Keratinocyte (primary cell): ENCODE results near the gene SOD1. TPM values are rescaled to one million over a fixed set of nuclear protein-coding genes. Genes with fewer than 3 reads are reported as not detected.

Source experiments
- DNase-seq: peaks from one replicate; pipeline ENCODE4 v3.0.0-alpha.2; 2011; ENCODE audit warnings: low read depth, missing footprints, low spot score
- FAIRE-seq: peaks from 2 replicates; lab custom pipeline; 2011; peaks lifted over from hg19 to GRCh38; lab: Jason Lieb, UNC
- H2AFZ ChIP-seq: 2 replicates; pipeline ENCODE4 v1.6.0; 2012; ENCODE audit warnings: low read length, control low read depth, inconsistent platforms; ENCODE audit not compliant: control insufficient read depth
- H3K27ac ChIP-seq: 2 replicates; pipeline ENCODE4 v1.5.1; 2011; ENCODE audit warnings: low read length; ENCODE audit not compliant: control insufficient read depth, insufficient read depth
- H3K27me3 ChIP-seq: 3 replicates; pipeline ENCODE4 v1.6.0; 2011; ENCODE audit warnings: low read length; ENCODE audit not compliant: control insufficient read depth, insufficient read depth; ENCODE audit errors: extremely low read depth
- H3K36me3 ChIP-seq, 2 experiments: 2 replicates in 1 of 2; 3 replicates in 1 of 2; pipeline ENCODE4 v1.5.1; 2011; ENCODE audit warnings: low read length in 2 of 2, mild to moderate bottlenecking in 1 of 2; ENCODE audit not compliant: control insufficient read depth in 2 of 2, insufficient read depth in 2 of 2; ENCODE audit errors: extremely low read depth in 1 of 2
- H3K4me1 ChIP-seq: 3 replicates; pipeline ENCODE4 v1.5.1; 2011; ENCODE audit warnings: low read length; ENCODE audit not compliant: control insufficient read depth, insufficient read depth; ENCODE audit errors: extremely low read depth
- H3K4me2 ChIP-seq: 3 replicates; pipeline ENCODE4 v1.6.0; 2011; ENCODE audit warnings: low read depth, low read length; ENCODE audit not compliant: control insufficient read depth, insufficient read depth; ENCODE audit errors: extremely low read depth
- H3K4me3 ChIP-seq, 3 experiments: fragments of 200-600 bp in 1 of 3; sonication (generic) in 1 of 3; 2 replicates in 2 of 3; 3 replicates in 1 of 3; pipeline ENCODE4 v1.5.1; 2011 to 2016; ENCODE audit warnings: low read length in 3 of 3, mild to moderate bottlenecking in 3 of 3, control low read depth in 2 of 3, inconsistent platforms in 1 of 3, low read depth in 1 of 3, mixed read lengths in 1 of 3, mixed run types in 1 of 3, moderate library complexity in 1 of 3; ENCODE audit not compliant: control insufficient read depth in 2 of 3, insufficient read depth in 2 of 3; ENCODE audit errors: extremely low read depth in 1 of 3
- H3K79me2 ChIP-seq: 2 replicates; pipeline ENCODE4 v1.6.0; 2012; ENCODE audit warnings: low read length; ENCODE audit not compliant: control insufficient read depth, insufficient read depth
- H3K9ac ChIP-seq: 3 replicates; pipeline ENCODE4 v1.6.0; 2011; ENCODE audit warnings: low read length; ENCODE audit not compliant: control insufficient read depth, insufficient read depth; ENCODE audit errors: extremely low read depth
- H3K9me1 ChIP-seq: 3 replicates; pipeline ENCODE4 v1.6.0; 2011; ENCODE audit warnings: low read length; ENCODE audit not compliant: control insufficient read depth, insufficient read depth; ENCODE audit errors: extremely low read depth
- H3K9me3 ChIP-seq: 2 replicates; pipeline ENCODE4 v1.5.1; 2012; ENCODE audit warnings: low read depth, low read length; ENCODE audit not compliant: control insufficient read depth
- H4K20me1 ChIP-seq: 3 replicates; pipeline ENCODE4 v1.6.0; 2011; ENCODE audit warnings: low read length; ENCODE audit not compliant: control insufficient read depth, insufficient read depth; ENCODE audit errors: extremely low read depth
- CTCF ChIP-seq, 3 experiments: IDR thresholded peaks in 1 of 3; conservative IDR thresholded peaks in 1 of 3; optimal IDR thresholded peaks in 1 of 3; 2 replicates in 2 of 3; 3 replicates in 1 of 3; pipeline versions ENCODE3 to v1.5.1; 2011; ENCODE audit warnings: low read length in 3 of 3, mild to moderate bottlenecking in 3 of 3, moderate library complexity in 2 of 3, control low read depth in 1 of 3, inconsistent platforms in 1 of 3; ENCODE audit not compliant: insufficient read depth in 2 of 3; ENCODE audit errors: extremely low read depth in 1 of 3
- EZH2 ChIP-seq: IDR thresholded peaks from one replicate; pipeline ENCODE4 v1.6.1; 2012; ENCODE audit warnings: inconsistent platforms, mild to moderate bottlenecking, low read length, moderate library complexity
- dilution Hi-C: fragments of 300-500 bp; cut with MboI; formaldehyde crosslinking; loops from one replicate; pipeline ENCODE4 v1.7.0; 2020; ENCODE audit warnings: low sequenced_read_pairs; ENCODE audit not compliant: extremely low pct_ligation_motif_present
- polyA plus RNA-seq, 5 experiments: library from polyadenylated mRNA; depleted of rRNA in 3 of 5; stranded (reverse) in 3 of 5; stranded (forward) in 1 of 5; unstranded in 1 of 5; fragments of >200 nt; gene quantifications; 1 replicate in 1 of 5; 2 replicates in 3 of 5; 3 replicates in 1 of 5; pipeline versions ENCODE4 v1.2.1 to v1.2.3, GENCODE V29; 2011 to 2012; ENCODE audit warnings: missing spikeins in 2 of 5, low read depth in 1 of 5, low replicate concordance in 1 of 5

SOD1 gene
- polyA plus RNA-seq, 1 donor (not counting 4 experiments of a cell fraction or from before 2014, with no cell fraction given): 426 TPM

GRCh38 chr21:31666445-31667010 is 7.0 kb downstream of the SOD1 start:
- no peak overlapping the region for H3K4me2 ChIP-seq
- no peak overlapping the region for H3K9ac ChIP-seq
- FAIRE-seq (no peak), DNase-seq (no peak)
- no peaks in the 10 kb centered on the region for H4K20me1 ChIP-seq
- H3K9me1 ChIP-seq: no peaks in the 10 kb centered on the region
- H2AFZ ChIP-seq: no peak overlapping the region
- peaks cover 33% of the 10 kb centered on the region for H3K4me1 ChIP-seq
- H3K36me3 ChIP-seq: peaks cover 14 to 26% of the 10 kb centered on the region in 2 experiments
- TF ChIP-seq CTCF (optimal IDR thresholded peaks at IDR 0.05 in 1 of 3, IDR thresholded peaks at IDR 0.05 in 1 of 3, conservative IDR thresholded peaks at IDR 0.05 in 1 of 3; ENCODE audit: extremely low read depth in 1 of 3, insufficient read depth in 2 of 3, low read length in 3 of 3): no peak
- no peak for TF ChIP-seq EZH2
- H3K4me3 ChIP-seq: no peak overlapping the region
- dilution Hi-C loops: no loop called here
- H3K27ac ChIP-seq: no peak overlapping the region
- H3K27me3 ChIP-seq: no peaks in the 10 kb centered on the region
- no peaks in the 10 kb centered on the region for H3K9me3 ChIP-seq
- H3K79me2 ChIP-seq: peaks cover 28% of the 10 kb centered on the region

- no peak for TF ChIP-seq EZH2
- TF ChIP-seq CTCF (optimal IDR thresholded peaks at IDR 0.05 in 1 of 3, IDR thresholded peaks at IDR 0.05 in 1 of 3, conservative IDR thresholded peaks at IDR 0.05 in 1 of 3; ENCODE audit: extremely low read depth in 1 of 3, insufficient read depth in 2 of 3, low read length in 3 of 3): no peak
- dilution Hi-C loops: no loop called here
- peak overlapping the region; percentile 11 for H3K27ac ChIP-seq
- H3K4me2 ChIP-seq: peak overlapping the region; percentile 29
- H3K4me3 ChIP-seq: no peak overlapping the region
- H3K9me3 ChIP-seq: no peaks in the 10 kb centered on the region
- peaks cover 22% of the 10 kb centered on the region for H3K79me2 ChIP-seq
- no peaks in the 10 kb centered on the region for H3K9me1 ChIP-seq
- H3K9ac ChIP-seq: no peak overlapping the region
- peaks cover 29% of the 10 kb centered on the region for H3K4me1 ChIP-seq
- DNase-seq (no peak), FAIRE-seq (peak; percentile 44)
- H4K20me1 ChIP-seq: no peaks in the 10 kb centered on the region
- no peaks in the 10 kb centered on the region for H3K27me3 ChIP-seq
- H2AFZ ChIP-seq: no peak overlapping the region
- peaks cover 14 to 27% of the 10 kb centered on the region in 2 experiments for H3K36me3 ChIP-seq
Observed at GRCh38 chr21:31667132-31667531, 7.6 kb downstream of the SOD1 start.
